GM18867 (cell line): ENCODE measurements around the gene ERCC6.

Source experiments
- ATAC-seq: cut with Tn5 transposase; IDR thresholded peaks from one replicate; pipeline ENCODE4 v1.9.1; 2021; ENCODE audit warnings: mild to moderate bottlenecking, moderate library complexity; ENCODE audit not compliant: unreplicated experiment

Gene ERCC6

DNA sequence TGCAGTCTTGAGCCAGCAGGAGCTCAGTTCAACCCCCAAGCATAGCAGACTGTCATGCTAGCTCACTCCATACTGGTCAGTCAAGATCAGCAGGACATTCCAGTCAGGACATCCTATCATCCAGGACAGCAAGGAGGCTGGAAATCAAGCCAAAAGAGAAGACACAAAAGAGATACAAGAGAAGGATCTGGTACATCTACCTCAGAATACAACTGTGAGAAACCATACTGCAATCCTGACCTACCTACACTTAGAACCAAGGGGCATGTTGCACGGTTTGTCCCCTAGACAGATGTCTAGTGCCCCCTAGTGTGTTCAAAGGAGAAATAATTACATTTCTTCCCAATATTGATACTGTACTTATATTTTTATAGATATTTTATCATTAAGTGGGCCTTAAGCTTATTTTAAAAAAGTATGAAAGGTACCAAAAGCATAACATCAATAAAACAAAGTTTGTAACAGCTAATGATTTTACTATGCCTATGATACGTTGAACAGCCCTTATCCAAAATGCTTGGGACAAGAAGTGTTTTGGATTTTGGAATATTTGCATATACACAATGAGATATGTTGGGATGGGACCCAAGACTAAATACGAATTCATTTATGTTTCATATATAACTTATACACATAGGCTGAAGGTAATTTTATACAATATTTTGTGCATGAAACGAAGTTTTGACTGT is 26.7 kb downstream of the ERCC6 start:
- ATAC-seq: no peak

- ATAC-seq: no peak
These were observed 29.1 kb downstream of the ERCC6 start for GRCh38 chr10:49509771-49510303.

GRCh38 chr10:49508654-49509053 is 30.3 kb downstream of the ERCC6 start:
- ATAC-seq: no peak

- no peak for ATAC-seq
These were observed 30.7 kb downstream of the ERCC6 start for GRCh38 chr10:49508249-49508648.

GRCh38 chr10:49505589-49505988 is 33.3 kb downstream of the ERCC6 start:
- ATAC-seq: no peak

GRCh38 chr10:49505076-49505475 is 33.8 kb downstream of the ERCC6 start:
- ATAC-seq: no peak

DNA sequence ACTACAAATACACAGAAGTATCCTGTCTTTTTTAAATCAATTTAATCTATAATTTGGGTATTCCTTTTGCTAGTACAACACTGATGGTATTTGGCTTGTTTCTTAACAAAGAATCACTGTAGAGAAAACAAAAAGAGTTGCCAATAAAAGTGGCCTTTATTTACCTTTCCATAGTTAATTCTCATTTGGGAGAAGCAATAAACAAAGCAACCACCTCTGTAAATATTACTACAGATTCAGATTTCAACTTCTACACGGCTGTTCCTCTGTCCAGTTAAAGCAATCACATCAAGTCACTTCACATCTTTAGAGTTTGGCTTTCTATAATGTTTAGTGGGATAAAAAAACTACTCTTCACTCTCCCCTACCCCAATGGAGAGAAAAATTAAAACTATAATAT is 34.4 kb downstream of the ERCC6 start:
- no peak for ATAC-seq

DNA sequence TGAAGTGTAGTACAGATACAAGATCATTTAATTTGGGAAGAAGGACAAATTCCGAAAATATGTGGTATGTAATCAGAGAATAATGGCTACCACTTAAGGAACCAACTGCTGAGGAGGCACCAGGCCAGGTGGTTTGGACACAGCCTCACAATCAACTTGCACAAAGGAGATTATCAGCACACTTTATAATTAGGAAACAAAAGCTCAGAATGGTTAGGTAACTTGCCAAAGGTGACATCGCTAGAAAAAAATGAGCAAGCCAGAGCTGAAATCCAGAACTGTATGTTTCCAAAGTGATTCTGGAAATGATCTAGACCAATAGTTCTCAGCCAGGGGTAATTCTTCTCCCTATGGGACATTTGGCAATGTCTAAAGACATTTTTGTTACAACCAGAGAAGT is 36.6 kb downstream of the ERCC6 start:
- ATAC-seq: no peak

GRCh38 chr10:49500412-49500811 is 38.5 kb downstream of the ERCC6 start:
- ATAC-seq: no peak

DNA sequence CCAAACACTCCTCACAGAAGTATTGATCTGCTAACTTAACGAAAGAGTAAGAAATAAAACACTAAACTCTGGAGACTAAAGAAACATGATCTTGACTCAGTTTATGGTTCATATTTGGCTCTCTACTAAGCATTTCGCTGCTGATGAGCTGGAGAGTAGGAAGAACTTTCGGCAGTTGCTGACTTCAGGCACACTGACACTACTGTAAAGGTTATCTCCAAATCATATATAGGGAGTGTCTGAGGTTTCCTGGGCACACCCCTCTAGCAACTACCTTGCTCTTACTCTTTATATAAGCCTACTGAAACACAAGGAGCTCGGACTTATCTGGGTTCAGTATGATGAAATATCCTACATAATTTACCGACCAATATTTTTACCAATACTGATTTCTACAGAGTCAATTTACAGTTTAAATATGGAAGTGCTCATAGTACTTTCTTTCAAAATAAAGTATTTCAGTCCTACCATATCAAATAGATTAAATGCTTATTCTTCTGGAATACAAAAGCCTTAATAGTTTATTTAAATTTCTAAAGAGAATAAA is 39.5 kb downstream of the ERCC6 start:
- no peak for ATAC-seq

DNA sequence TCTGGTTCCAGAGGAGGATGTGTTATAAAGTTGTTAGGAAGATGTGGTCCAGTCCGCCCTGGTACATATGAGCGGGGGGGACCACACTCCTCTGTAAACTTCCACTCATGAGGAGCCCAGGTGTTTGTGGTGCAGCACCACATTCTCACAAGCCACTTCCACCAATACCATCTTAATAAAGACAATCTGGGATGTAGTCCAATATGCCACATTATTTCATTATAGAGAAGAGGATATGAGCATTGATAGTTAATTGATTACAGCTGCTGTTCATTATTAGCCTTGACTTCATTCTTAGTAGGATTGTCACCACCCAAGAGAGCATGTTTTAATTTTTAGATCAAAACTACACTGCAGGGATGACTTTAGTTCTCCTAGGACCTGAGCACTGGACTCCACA is 40.5 kb downstream of the ERCC6 start:
- no peak for ATAC-seq

- ATAC-seq: no peak
These were observed 41.6 kb downstream of the ERCC6 start for GRCh38 chr10:49497358-49497757.

- no peak for ATAC-seq
These were observed 50.7 kb downstream of the ERCC6 start for GRCh38 chr10:49488056-49488717.

DNA sequence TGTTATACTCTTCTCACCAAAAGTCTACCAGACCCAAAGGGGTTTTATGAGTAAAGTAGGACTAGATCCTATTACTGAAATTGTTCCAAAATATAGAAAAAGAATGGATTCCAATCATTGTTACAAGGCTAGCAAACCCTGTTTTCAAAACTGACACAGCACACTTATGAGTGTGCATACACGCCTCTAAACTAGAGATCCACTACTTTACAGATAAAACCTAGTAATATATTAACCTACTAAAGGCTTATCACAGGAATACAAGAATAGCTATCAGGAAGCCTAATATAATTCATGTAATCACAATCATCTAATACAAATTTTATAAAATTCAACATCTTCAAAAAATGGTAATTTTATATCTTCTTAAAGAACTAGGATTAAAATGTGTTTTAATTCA is 52.2 kb downstream of the ERCC6 start:
- no peak for ATAC-seq

DNA sequence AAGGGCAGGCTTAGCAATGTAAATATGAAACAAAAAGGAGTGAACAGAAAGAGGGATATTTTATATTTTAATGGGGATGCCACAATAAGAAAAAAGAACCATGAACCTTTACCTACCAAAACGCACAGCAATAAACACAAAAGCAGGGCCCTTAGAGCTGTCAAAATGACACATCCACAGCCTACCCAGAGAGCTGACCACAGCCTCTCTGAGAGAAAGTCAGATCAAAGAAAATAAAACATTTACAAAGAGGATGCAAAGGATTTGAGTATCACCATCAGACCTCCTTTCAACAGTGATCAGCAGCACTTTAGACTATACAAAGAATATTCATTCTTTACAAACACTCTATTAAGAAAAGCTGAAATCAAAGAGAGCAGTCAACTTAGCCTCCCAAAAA is 52.9 kb downstream of the ERCC6 start:
- no peak for ATAC-seq

- no peak for ATAC-seq
These were observed 54.3 kb downstream of the ERCC6 start for GRCh38 chr10:49484486-49485235.

GRCh38 chr10:49478819-49479218 is 60.1 kb downstream of the ERCC6 start:
- no peak for ATAC-seq

GRCh38 chr10:49474901-49475300 is 64.0 kb downstream of the ERCC6 start:
- ATAC-seq: no peak

DNA sequence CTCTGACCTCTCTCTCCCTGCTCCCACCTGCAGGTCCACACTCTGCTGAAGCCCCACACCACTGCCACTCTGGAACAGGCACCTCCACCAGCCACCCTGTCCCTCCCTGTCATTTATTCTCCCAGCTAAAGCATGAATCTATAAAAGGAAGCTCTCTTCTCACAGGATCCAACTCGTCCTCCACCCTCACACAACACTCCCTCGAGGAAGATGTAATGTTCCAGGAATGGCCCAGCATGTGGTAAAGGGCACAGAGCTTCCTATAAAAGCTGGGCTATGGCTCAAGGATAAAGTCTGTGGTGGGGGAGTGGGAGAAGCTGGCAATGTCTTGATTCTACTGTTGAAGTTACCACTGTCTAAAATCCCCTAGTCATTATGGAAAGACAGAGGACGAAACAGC is 67.4 kb downstream of the ERCC6 start:
- ATAC-seq: no peak

DNA sequence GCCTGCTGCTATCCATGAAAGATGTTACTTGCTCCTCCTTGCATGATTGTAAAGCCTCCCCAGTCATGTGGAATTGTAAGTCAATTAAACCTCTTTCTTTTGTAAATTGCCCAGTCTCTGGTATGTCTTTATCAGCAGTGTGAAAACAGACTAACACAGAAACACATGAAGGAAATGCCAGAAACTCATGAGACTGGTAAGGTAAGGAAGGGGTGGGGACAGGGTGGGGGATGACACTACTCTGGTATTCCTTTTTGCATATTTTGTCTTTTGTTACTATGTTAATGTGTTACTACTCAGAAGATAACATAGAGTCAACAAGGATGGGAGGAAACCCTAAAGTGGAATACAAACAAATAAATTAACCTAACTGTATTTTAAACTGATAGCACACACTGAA is 73.2 kb downstream of the ERCC6 start:
- no peak for ATAC-seq
